ENCODE results near the gene EMILIN2. TPM values are rescaled to one million over a fixed set of nuclear protein-coding genes. Genes with fewer than 3 reads are reported as not detected.

The EMILIN2 gene
- total RNA-seq, 2 donors from 2014 or later, result 33.6 to 38.6 TPM

DNA sequence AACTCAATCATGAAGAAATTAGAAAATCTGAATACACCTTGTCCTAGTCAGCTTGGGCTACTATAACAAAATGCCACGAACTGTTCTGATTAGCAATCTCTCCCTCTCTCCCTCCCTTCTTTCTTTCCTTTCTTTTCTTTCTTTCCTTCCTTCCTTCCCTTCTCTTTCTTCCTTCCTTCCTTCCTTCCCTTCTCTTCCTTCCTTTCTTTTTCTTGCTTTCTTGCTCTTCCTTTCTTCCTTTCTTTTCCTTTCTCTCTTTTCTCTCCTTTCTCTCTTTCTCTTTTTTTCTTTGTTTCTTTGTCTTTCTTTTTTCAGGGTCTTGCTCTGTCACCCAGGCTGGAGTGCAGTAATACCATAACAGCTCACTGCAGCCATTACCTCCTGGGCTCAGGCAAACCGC is 23.6 kb upstream of the EMILIN2 start:
- H3K4me3 ChIP-seq, result no peak overlapping the region
- TF ChIP-seq, protein P1, sequence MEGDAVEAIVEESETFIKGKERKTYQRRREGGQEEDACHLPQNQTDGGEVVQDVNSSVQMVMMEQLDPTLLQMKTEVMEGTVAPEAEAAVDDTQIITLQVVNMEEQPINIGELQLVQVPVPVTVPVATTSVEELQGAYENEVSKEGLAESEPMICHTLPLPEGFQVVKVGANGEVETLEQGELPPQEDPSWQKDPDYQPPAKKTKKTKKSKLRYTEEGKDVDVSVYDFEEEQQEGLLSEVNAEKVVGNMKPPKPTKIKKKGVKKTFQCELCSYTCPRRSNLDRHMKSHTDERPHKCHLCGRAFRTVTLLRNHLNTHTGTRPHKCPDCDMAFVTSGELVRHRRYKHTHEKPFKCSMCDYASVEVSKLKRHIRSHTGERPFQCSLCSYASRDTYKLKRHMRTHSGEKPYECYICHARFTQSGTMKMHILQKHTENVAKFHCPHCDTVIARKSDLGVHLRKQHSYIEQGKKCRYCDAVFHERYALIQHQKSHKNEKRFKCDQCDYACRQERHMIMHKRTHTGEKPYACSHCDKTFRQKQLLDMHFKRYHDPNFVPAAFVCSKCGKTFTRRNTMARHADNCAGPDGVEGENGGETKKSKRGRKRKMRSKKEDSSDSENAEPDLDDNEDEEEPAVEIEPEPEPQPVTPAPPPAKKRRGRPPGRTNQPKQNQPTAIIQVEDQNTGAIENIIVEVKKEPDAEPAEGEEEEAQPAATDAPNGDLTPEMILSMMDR (IDR thresholded peaks at IDR 0.05), result no peak
- TF ChIP-seq POLR2A (IDR thresholded peaks at IDR 0.05), result no peak
- intact Hi-C loops (cut with DNase I), result no loop called here
- no peaks in the 10 kb centered on the region for H3K27me3 ChIP-seq (replicated peaks; ENCODE audit: insufficient read depth)
- H3K36me3 ChIP-seq, result no peaks in the 10 kb centered on the region
- WGBS, result 93% methylated on average over 2 of the region's 2 CpGs
- no peak for DNase-seq (ENCODE audit: low spot score)
- H3K4me1 ChIP-seq (replicated peaks), result no peaks in the 10 kb centered on the region
- H3K27ac ChIP-seq, result no peak overlapping the region
- H3K9me3 ChIP-seq, result no peaks in the 10 kb centered on the region

DNA sequence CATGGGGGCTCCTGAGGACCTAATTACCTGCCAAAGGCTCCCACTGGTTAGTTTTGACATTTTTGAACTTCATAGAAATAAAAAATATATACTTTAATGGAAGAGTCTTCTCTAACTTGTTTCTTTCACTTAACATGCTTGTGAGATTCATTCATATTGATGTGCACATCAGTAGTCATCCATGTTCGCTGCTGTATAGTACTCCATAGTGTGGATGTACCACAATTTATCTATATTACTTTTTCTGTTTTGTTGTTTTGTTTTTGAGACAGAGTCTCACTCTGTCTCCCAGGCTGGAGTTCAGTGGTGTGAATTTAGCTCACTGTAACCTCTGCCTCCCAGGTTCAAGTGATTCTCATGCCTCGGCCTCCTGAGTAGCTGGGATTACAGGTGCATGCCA is 22.8 kb upstream of the EMILIN2 start:
- Histone ChIP-seq H3K9me3 (no peaks in the 10 kb centered on the region), H3K4me3 (no peak overlapping the region), H3K4me1 (replicated peaks) (no peaks in the 10 kb centered on the region), H3K27me3 (replicated peaks; ENCODE audit: insufficient read depth) (no peaks in the 10 kb centered on the region), H3K36me3 (no peaks in the 10 kb centered on the region), H3K27ac (no peak overlapping the region)
- no peak for DNase-seq (ENCODE audit: low spot score)
- intact Hi-C loops (cut with DNase I), result no loop called here
- TF ChIP-seq POLR2A (IDR thresholded peaks at IDR 0.05) (no peak), POLR2AphosphoS5 (IDR thresholded peaks at IDR 0.05) (no peak)
- TF ChIP-seq, protein P1 (IDR thresholded peaks at IDR 0.05), result no peak
- 97% methylated on average over 2 of the region's 2 CpGs for WGBS

DNA sequence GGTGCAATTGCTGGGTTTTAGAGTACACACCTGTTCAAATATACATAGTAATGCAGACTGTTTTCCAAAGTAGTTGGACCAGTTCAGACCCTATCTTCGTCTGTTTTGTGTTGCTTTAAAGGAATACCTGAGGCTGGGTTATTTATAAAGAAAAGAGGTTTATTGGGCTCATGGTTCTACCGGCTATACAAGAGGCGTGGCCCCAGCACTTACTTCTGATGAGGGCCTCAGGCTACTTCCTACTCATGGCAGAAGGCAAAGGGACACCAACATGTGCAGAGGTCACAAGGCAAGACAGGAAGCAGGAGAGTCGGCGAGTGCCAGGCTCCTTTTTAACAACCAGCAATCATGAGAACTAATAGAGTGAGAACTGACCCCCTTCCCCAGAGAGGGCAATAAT is 21.9 kb upstream of the EMILIN2 start:
- H3K4me3 ChIP-seq, result no peak overlapping the region
- no peak for TF ChIP-seq POLR2AphosphoS5 (IDR thresholded peaks at IDR 0.05)
- no peak for TF ChIP-seq POLR2A (IDR thresholded peaks at IDR 0.05)
- TF ChIP-seq, protein P1 (IDR thresholded peaks at IDR 0.05), result no peak
- no peak for DNase-seq (ENCODE audit: low spot score)
- H3K4me1 ChIP-seq (replicated peaks), result no peaks in the 10 kb centered on the region
- no peaks in the 10 kb centered on the region for H3K9me3 ChIP-seq
- no peak overlapping the region for H3K27ac ChIP-seq
- WGBS, result 62% methylated on average over 5 of the region's 5 CpGs
- H3K27me3 ChIP-seq (replicated peaks; ENCODE audit: insufficient read depth), result no peaks in the 10 kb centered on the region
- intact Hi-C loops (cut with DNase I), result no loop called here
- H3K36me3 ChIP-seq, result no peaks in the 10 kb centered on the region

DNA sequence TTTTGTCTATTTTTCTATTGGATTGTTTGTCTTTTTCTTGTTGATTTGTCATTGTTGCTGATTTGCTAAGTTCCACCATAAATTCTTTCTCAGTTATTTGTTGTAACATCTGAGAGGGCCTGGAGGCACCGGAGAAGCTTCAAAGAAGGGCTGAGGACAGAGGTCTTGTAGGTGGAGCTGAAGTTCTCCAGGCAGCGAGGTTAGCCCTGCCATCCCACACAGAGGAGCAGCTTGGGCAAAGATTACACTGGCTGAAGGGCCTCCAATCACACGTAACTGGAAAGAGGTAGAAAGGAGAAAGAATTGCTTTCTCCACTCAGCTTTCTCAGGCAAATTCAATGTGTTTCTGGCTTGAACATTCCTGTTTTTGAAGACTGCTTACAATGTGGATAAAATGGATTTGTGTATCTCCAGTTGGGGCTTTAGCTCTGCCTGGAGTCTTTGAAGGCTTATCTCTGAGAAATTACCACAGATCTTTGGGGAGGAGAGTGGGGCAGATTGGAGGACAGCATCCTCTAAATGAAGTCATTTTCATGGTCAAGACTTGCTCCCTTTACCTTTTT is 21.1 kb upstream of the EMILIN2 start:
- DNase-seq (ENCODE audit: low spot score), result no peak
- H3K4me1 ChIP-seq (replicated peaks), result no peaks in the 10 kb centered on the region
- no peaks in the 10 kb centered on the region for H3K36me3 ChIP-seq
- intact Hi-C loops (cut with DNase I), result loop anchor here (2.0 kb wide), 1 partner anchor 75 kb away; no protein-coding TSS in a partner anchor
- no peak overlapping the region for H3K27ac ChIP-seq
- H3K9me3 ChIP-seq, result no peaks in the 10 kb centered on the region
- 83% methylated on average over 3 of the region's 3 CpGs for WGBS
- no peak overlapping the region for H3K4me3 ChIP-seq
- TF ChIP-seq POLR2A (IDR thresholded peaks at IDR 0.05) (no peak), POLR2AphosphoS5 (IDR thresholded peaks at IDR 0.05) (no peak)
- TF ChIP-seq, protein P1 (IDR thresholded peaks at IDR 0.05), result no peak
- H3K27me3 ChIP-seq (replicated peaks; ENCODE audit: insufficient read depth), result no peaks in the 10 kb centered on the region

DNA sequence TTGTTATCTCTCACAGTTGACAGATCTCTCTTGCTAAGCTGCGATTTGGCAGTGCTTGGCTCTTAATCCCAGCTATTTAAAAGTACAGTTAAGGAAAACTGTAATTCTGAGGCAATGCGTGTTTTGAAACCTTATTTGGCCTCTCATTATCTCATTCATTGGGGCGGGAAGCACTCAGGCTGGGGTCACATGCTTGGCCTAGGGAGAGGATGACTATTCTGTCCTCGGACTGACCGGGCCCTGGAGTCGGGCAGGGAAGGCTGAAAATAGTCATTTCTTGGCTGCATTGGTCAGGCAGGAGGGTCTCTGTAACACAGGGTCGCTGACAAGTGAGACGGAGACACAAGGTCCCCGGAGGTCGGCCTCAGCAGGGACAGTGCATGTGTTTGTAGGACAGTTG is 20.2 kb upstream of the EMILIN2 start:
- no peak for DNase-seq (ENCODE audit: low spot score)

More for the DNA sequence above, 20.2 kb upstream of the EMILIN2 start:
- WGBS, result 67% methylated on average over 10 of the region's 10 CpGs
- H3K9me3 ChIP-seq, result no peaks in the 10 kb centered on the region
- TF ChIP-seq POLR2AphosphoS5 (IDR thresholded peaks at IDR 0.05), result no peak
- TF ChIP-seq, protein P1 (IDR thresholded peaks at IDR 0.05), result no peak
- no peak for TF ChIP-seq POLR2A (IDR thresholded peaks at IDR 0.05)
- no peaks in the 10 kb centered on the region for H3K4me1 ChIP-seq (replicated peaks)
- intact Hi-C loops (cut with DNase I), result loop anchor here (2.0 kb wide), 1 partner anchor 74 kb away; no protein-coding TSS in a partner anchor
- H3K27me3 ChIP-seq (replicated peaks; ENCODE audit: insufficient read depth), result no peaks in the 10 kb centered on the region
- no peak overlapping the region for H3K4me3 ChIP-seq
- H3K36me3 ChIP-seq, result no peaks in the 10 kb centered on the region
- H3K27ac ChIP-seq, result no peak overlapping the region

All from prostate gland (tissue), 2 donors.